Tibial nerve (tissue), 3 donors: ENCODE measurements around the gene PRR20B.

Experiments
- CTCF ChIP-seq, 5 experiments: fragments of 200-600 bp in 3 of 5; fragments of 450-650 bp in 2 of 5; sonication (generic) in 3 of 5; IDR thresholded peaks; one replicate each; pipeline ENCODE4 v1.5.1; 2016 to 2019; ENCODE audit warnings: antibody characterized with exemption in 5 of 5, mild to moderate bottlenecking in 3 of 5, moderate library complexity in 2 of 5
- POLR2A ChIP-seq, 2 donors: fragments of 450-650 bp; IDR thresholded peaks; one replicate each; pipeline ENCODE4 v1.6.1; 2017; ENCODE audit warnings: antibody characterized with exemption in 2 of 2, mild to moderate bottlenecking in 2 of 2, moderate library complexity in 2 of 2

GRCh38 chr13:57128909-57129308, 18.4 kb upstream of the PRR20B start:
- no peak for TF ChIP-seq POLR2A (IDR thresholded peaks at IDR 0.05)
- no peak for TF ChIP-seq CTCF (IDR thresholded peaks at IDR 0.05)
